HG03460 (cell line): ENCODE data around the gene CALML3.

Source experiments
- ATAC-seq: cut with Tn5 transposase; IDR thresholded peaks from one replicate; pipeline ENCODE4 v1.9.1; 2021; ENCODE audit not compliant: unreplicated experiment

CALML3 gene

GRCh38 chr10:5538446-5538845 is 13.7 kb downstream of the CALML3 start:
- ATAC-seq, result no peak

- ATAC-seq, result no peak
Measured at GRCh38 chr10:5538892-5539651, 14.3 kb downstream of the CALML3 start.

GRCh38 chr10:5540080-5540479 is 15.3 kb downstream of the CALML3 start:
- no peak for ATAC-seq

GRCh38 chr10:5540891-5541290 is 16.1 kb downstream of the CALML3 start:
- ATAC-seq, result no peak

- ATAC-seq, result no peak
Measured at GRCh38 chr10:5542100-5542499, 17.3 kb downstream of the CALML3 start.

- ATAC-seq, result no peak
Measured at GRCh38 chr10:5543623-5544022, 18.9 kb downstream of the CALML3 start.

GRCh38 chr10:5544216-5544805 is 19.6 kb downstream of the CALML3 start:
- ATAC-seq, result no peak

GRCh38 chr10:5545011-5545410 is 20.2 kb downstream of the CALML3 start:
- ATAC-seq, result no peak

GRCh38 chr10:5545426-5545777 is 20.6 kb downstream of the CALML3 start:
- ATAC-seq, result no peak

- ATAC-seq, result no peak
Measured at GRCh38 chr10:5545778-5546710, 21.3 kb downstream of the CALML3 start.

- ATAC-seq, result no peak
Measured at GRCh38 chr10:5546891-5547680, 22.3 kb downstream of the CALML3 start.

GRCh38 chr10:5547681-5547930 is 22.8 kb downstream of the CALML3 start:
- ATAC-seq, result no peak

- ATAC-seq, result no peak
Measured at GRCh38 chr10:5547931-5548660, 23.3 kb downstream of the CALML3 start.

- no peak for ATAC-seq
Measured at GRCh38 chr10:5549462-5550249, 24.9 kb downstream of the CALML3 start.

- no peak for ATAC-seq
Measured at GRCh38 chr10:5550250-5550545, 25.4 kb downstream of the CALML3 start.

- no peak for ATAC-seq
Measured at GRCh38 chr10:5550621-5551530, 26.1 kb downstream of the CALML3 start.

GRCh38 chr10:5551531-5552375 is 27.0 kb downstream of the CALML3 start:
- no peak for ATAC-seq
